GM21447 (cell line): Measurements from ENCODE around the gene NKD1.
A peak's percentile ranks its signal among the peaks of the same experiment; 100 is the strongest.

ENCODE experiments used
- ATAC-seq: cut with Tn5 transposase; IDR thresholded peaks from one replicate; pipeline ENCODE4 v1.9.1; 2021; ENCODE audit not compliant: unreplicated experiment

The NKD1 gene

DNA sequence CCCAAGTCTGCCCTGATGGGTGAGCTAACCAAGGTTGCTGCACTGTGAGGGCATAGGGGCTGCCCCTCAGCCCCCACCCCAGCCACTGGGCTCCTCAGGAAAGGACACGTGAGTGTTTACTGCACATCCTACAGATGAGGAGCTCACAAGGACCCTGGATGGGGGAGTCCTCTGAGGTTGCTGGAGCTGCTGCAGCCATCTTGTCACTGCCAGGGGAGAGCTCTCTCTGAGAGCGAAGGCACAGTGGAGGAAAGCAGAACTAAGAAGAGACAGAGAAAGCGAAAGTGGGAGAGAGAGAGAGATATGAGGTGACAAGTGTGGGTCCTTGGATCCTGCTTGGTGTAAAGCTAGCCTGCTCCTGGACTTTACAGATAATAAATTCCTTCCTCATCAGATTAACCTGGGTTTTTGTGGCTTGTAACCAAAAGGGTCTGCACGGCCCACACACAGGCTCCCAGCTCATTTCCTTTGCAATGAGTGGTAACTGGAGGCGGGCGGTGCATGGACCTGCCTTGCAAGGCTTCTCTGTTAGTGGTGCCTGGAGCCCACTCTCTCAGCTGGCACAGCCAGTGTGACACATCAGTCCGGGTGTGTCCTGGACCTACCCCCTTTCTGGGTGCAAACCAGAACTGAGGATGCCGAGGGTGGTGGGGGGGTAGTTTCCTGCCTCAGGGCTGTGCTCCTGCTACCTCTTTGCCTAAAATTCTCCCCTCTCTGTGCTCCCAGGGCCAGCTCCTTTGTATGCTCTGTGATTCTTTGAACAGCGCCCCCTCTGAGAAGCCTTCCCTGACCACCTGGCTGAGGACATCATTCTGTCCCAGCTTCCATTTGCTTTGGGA, 118.7 kb downstream of the NKD1 start:
- ATAC-seq = peak; percentile 89

DNA sequence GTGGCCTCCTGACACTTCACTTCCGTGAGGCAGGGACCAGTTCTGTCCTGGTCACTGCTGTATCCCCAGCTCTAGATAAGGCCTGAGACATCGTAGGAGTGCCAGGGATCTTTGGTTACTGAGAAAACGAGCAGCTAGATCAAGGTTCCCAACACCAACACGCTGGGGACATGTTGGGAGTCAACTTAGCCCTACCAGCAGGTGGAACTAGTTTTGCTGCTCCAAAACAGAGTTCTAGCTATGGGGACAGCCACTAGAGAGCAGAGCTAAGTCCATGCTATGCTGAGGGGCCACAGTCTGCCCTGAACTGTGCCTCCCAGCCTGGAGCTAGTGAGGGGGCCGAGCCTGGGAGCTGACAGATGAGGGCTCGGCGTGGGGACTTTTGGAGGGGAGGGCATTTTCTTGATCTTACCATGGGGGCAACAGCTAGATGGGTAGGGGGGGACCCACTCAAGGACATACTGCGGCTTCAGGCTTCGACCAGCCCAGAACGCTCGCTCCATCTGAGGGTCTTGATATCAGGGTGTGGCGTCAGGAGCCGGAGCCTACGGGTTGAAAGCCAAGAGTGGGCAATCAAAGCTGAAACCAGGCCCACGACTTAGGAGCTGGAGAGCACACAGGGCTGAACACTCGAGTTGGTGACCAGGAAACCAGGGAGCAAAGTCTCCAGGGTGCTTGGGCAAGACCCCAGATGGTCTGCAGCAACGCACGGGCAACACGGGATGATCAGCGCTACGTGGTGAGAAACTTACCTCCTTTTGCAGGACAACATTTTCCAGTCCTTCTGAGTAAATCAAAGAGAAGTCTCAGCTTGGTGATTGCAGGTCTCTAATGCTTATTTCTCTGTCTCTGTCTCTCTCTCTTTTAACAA, 119.5 kb downstream of the NKD1 start:
- ATAC-seq = no peak

DNA sequence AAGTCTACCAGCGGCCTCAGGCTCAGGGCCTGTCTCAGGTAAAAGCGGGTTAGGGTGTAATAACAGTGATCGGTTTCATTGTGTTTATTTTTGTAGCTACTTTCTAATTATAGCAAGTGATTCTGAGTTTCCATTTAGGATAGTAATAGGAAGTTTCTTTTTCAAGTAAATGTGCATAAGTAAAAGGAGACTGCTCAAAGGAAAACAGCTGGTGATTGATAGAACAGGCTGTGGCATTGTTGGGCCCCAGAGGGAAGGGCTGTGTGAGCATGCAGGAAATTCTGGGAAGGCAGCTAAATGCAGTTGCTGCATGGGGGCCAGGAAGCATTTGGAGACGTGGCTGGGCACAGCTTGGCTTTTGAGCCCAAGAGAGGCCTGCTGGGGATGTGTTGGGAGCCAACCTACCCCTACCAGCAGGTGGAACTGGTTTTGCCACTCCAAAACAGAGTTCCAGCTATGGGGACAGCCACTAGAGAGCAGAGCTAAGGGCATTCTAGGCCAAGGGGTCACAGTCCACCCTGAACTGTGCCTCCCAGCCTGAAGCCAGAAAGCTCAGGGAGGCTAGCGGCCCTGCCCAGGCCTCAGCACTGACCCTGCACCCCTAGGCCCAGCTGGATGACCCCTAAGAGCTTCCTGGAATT, 120.3 kb downstream of the NKD1 start:
- ATAC-seq = no peak

GRCh38 chr16:50669741-50670140, 121.5 kb downstream of the NKD1 start:
- ATAC-seq = no peak

DNA sequence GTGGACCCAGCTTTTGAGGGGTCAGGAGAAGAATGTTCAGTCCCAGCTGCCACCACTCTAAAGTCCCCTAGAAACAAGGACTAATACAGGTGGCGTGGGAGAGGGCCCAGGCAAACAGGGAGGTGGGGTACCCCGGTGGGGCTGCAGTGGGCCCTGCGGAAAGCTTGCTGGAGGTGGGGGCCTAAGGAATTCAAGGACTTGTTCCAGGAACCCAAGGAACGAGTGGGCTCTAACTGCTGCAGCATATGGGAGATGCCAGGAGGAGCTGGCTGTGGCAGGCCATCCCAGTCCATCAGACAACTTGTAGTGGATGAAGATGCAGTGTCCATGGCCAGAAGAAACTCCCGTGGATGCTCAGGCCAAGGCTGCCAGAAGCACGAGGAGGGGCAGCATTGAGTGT, 122.3 kb downstream of the NKD1 start:
- no peak for ATAC-seq

DNA sequence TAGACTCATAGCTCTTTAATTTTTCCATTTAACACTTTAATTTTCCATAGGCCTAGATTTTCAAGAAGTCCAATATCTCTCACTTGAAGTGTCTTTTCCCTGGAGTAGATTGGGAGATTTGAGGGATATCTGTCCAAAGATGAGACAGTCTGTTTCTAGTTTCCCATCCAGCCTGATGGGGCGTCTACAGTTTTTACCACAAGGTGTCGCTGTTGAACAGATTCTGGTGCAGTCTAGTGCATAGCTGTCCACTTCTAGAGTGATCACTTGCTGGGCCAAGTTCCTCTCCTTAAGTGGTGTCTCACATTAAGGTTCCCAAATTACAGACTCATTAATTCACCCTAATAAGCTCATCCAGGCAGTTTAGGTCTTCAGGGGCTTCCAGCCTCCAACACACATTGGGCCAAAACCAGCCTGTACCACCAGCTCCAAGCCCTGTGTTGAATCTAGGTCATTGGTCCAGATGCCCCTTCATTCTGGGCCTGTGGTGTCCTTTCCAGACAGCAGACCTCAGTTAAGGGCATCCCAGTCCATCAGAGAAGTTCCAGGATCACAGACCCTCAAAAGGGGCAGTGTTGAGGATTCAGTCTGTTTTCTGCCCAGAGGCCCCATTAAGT, 123.6 kb downstream of the NKD1 start:
- ATAC-seq = no peak

DNA sequence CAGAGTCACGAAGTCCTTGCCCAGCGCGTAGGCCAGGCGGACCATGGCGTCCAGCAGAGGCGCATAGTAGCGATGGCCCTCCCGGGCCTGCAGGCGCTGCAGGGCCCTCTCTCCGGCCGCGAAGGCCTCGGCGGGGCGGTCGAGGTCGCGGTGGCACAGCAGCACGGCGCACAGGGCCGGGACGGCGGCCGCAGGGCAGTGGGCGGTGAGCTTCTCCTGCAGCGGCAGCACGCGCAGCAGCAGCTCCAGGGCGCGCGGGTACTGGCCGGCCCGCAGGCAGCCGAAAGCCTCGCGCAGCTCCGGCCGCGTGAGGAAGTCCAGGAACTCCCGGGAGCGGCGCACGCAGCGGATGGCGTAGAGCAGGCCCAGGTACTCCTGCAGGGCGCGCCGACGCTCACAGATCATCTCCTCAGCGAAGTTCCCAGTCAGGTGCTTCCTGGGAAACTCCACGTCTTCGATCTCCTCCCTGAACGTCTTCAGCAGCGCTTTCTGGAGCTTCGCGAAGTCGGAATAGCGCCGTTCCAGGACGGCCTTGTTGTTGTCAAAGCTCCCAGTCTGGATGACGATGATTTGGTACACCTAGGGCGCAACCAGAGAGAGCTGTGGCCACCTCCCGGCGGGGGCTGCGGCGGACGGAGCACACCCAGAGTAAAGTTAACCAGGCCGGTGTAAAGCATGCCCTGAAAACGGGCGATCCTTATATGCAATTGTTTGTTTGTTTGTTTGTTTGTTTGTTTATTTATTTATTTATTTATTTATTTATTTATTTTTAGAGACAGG, 125.5 kb downstream of the NKD1 start:
- ATAC-seq = no peak

- no peak for ATAC-seq
These were observed 126.6 kb downstream of the NKD1 start for GRCh38 chr16:50674831-50675230.

GRCh38 chr16:50675686-50676610, 127.8 kb downstream of the NKD1 start:
- ATAC-seq = no peak

GRCh38 chr16:50676684-50677225, 128.6 kb downstream of the NKD1 start:
- ATAC-seq = no peak

DNA sequence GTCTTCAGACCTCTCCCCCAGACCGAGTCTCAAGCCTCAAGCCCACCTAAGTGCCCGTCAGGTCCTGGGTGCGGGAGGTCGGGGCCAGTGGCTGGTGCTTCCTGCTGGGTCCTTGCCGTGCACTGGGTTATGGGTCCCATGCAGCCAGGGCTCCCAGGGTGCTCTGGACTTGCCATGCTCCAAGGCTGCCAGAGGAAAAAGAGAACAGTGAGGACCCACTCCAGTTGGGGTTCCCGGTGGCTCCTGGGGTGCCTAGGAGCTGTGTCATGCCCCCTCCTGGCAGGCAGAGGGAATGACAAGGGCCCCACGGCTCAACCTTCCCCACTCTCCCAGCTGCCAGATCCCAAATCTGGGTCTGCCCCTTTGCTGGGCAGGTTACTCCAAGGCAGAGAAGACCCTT, 129.2 kb downstream of the NKD1 start:
- no peak for ATAC-seq

DNA sequence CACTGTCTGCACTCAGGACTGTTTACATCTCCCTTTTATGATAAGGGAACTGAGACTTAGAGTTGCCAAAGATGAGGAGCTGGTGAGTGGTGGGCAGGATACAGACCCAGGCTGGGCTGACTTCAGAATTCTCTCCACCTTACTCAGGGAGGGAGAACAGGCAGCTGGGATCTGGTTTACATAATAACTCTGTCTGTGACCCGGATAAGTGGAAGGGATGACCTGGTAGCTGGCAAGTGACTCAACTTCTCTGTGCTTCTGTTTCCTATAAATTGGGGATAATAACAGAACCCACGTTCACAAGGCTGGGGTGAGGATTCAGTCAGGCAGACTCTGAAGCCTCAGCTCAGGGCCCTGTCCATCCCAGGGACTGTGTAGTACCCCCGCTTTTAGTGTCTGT, 130.3 kb downstream of the NKD1 start:
- no peak for ATAC-seq

DNA sequence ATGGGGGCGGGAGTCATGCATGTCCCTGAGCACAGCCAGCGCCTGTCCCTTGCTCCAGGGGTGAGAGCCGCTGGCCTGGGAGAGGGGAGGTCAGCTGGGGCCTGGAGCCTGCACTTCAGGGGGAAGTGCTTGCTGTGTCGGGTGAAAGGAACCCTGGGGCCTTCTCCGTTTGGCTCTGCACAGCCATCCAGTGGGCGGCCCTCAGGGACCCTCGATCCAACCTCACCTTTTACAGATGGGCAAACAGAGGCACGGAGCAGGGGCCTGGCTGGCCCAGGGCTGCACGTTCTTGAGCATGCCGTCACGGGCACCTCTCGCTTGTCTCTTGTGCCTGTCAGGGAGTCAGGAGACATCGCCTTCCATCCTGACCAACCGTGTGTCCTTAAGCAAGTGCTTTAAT, 131.1 kb downstream of the NKD1 start:
- ATAC-seq = no peak

GRCh38 chr16:50679676-50680555, 131.7 kb downstream of the NKD1 start:
- ATAC-seq = no peak

- no peak for ATAC-seq
These were observed 132.3 kb downstream of the NKD1 start for GRCh38 chr16:50680556-50680893.

DNA sequence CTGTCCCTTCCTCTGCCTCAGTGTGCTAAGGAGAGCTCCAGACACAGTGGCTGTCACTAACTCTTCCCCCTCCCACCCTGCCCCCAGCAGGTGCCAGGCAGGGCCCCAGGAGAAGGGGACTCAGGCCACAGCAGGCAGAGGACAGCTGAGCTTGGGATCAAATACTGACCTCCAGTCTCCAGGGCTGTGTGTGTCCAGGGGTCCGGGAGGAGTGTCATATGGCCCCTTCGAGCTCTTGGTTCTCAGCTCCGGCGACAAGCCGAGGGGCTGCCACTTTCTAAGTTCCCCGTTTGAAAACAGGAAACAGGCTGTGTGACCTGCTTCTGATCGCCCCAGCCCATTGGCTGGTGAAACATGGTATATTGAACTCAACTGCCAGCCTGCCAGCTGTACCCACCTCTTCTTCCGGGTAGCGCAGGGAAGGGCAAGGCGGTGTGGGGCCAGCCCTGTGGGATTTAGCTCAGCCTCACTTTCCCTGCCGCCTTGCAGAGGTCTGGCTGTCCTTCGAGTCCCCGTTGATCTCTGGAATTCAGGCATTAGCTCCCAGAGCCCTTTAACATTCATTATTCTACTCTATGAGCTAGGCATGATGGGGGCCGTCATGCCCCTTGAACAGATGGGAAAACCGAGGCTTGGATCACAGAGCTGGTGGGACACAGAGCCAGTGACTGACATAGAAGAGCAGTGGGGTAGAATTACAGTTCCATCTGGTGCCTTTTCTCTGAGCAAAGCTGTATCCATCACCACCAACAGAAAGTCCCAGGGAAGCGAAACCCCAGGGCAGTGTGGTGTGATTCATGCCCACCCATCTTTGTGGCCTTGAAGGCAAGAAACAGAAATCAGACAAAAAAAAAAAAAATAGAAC, 133.1 kb downstream of the NKD1 start, which contains the start of gene SNX20:
Gene SNX20 (minus strand): TSS at position 292 of the 865 bp plus-strand sequence. CDS start 3,786 bp downstream, outside the sequence.
- peak; percentile 60 for ATAC-seq
